Suppressor macrophage (primary cell): ENCODE data around the gene EIF3CL.
"Not testable (repeated sequence)": the region's sequence is repeated elsewhere in the genome, so short reads cannot be mapped to it uniquely, and the experiment has no call there.

Experiments used
- DNase-seq, 4 experiments: peaks; one replicate each; pipeline ENCODE4 v3.0.0-alpha.2; 2020 to 2022
- total RNA-seq, 17 experiments: gene quantifications; one replicate each; lab custom pipeline; 2026; ENCODE audit warnings: mixed read lengths in 6 of 17, inconsistent platforms in 3 of 17; lab: John Stamatoyannopoulos, UW

EIF3CL gene, protein sequence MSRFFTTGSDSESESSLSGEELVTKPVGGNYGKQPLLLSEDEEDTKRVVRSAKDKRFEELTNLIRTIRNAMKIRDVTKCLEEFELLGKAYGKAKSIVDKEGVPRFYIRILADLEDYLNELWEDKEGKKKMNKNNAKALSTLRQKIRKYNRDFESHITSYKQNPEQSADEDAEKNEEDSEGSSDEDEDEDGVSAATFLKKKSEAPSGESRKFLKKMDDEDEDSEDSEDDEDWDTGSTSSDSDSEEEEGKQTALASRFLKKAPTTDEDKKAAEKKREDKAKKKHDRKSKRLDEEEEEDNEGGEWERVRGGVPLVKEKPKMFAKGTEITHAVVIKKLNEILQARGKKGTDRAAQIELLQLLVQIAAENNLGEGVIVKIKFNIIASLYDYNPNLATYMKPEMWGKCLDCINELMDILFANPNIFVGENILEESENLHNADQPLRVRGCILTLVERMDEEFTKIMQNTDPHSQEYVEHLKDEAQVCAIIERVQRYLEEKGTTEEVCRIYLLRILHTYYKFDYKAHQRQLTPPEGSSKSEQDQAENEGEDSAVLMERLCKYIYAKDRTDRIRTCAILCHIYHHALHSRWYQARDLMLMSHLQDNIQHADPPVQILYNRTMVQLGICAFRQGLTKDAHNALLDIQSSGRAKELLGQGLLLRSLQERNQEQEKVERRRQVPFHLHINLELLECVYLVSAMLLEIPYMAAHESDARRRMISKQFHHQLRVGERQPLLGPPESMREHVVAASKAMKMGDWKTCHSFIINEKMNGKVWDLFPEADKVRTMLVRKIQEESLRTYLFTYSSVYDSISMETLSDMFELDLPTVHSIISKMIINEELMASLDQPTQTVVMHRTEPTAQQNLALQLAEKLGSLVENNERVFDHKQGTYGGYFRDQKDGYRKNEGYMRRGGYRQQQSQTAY
- 0.36 to 1.2 (median 0.67) reads per million in 17 experiments for total RNA-seq

DNA sequence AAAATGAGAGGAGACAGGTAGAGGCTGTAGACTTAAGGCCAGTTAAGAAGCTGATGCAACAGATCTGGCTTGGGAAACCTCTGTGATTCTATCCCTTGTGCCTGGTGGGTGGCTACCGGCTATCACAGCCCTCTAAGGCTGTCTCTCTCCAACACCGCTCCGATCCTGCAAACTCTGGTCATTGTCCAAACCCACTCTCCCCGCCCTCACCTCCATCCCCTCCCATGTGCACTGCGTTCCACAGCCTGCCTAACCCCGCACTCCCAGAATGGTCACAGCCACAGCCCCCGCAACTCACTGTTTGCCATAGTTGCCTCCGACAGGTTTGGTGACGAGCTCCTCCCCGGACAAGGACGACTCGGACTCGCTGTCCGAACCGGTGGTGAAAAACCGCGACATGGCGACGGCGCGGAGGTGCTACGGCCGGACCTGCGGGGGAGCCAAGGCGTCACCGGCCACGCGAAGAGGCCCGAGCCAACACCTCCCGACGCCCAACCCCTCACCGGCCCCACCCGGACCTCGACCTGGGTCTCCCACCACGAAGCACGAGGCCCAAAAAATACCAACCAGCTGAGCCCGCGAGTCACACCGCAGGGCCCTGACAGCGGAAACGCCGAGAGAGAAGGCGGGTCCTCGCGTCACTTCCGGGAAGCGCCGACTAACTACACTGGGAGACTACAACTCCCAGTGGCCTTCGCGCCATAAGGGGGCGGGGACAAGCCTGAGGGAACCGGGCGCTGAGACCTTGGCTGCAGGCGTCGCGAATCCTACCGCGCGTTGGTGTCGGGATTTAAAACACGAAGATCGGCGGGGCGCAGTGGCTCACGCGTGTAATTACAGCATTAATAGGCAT, at the start of gene EIF3CL:
Gene EIF3CL, minus strand, starts transcription at position 622 of the 853 bp plus-strand sequence. Its CDS starts 223 bp downstream, at position 399.
- DNase-seq: not testable (repeated sequence)

DNA sequence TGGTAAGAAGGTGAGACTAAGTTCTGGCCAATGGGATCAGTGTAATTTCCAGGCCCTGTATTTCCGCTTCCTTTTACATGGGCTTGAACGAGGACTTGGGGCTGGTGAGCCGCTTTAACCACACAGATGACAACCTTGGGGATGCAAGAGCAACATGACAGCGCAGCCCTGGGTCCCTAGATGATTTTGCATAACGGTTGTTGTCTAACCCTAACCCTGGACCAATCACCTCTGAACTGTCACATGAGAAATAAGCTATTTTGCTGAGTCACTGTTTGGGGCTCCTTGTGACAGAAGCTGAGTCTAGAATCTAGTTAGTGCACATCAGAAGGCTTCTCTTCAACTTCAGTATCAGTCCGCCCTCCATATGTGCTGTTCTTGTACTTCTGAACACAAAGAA, 43.4 kb upstream of the EIF3CL start:
- not testable (repeated sequence) for DNase-seq

DNA sequence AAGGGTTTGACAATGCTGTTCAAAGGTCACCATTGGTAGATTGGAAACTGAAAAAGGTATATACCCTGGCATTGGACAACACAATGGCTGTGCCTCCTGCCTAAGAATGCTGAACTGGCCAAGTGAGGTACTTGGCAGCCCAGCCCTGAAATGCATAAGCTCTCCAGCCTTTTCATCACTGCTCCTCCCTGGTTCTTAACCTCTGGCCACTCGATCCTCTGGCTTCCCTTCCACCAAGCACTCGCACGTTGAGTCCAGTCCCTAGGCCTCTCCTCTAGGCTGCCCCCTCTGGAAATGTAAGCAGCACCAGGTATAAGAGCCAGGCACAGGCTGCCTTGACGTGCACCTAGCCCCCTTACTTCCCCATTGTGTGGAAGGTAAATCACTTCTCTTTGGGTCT, 42.7 kb upstream of the EIF3CL start:
- DNase-seq: not testable (repeated sequence)

DNA sequence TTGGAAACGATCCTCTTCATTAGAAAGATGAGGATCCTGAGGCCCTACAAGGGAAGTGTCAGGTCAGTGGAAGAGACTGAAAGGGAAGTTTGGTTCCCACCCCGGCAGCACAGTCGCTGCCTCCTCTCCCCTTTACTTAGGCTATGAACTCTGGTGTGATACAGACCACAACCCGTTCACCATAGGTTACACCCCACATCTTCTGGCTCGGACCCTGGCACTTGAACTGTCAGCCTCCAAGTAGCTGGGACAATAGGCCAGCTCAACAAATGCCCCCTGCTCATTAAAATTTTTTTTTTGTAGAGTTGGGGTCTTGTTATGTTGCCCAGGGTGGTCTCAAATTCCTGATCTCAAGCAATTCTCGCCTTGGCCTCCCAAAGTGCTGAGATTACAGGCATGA, 40.3 kb upstream of the EIF3CL start:
- not testable (repeated sequence) for DNase-seq

DNA sequence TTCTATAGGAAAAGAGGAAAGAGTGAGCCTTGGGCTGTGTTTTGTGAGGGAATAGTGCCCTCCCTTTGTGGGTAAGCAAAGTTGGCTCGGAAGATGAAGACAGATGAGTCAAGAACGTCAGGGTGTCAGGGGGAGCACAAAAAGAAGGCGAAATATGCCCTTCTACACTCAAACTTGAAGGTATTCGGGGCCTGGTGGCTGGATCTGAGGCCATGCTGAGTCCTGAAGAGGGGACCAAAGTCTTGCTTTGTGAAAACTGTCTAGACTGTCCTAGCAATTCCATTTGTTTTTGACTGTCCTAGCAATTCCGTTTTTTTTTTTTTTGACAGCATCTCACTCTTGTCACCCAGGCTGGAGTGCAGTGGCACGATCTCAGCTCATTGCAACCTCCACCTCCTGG, 35.3 kb upstream of the EIF3CL start:
- DNase-seq: not testable (repeated sequence)

DNA sequence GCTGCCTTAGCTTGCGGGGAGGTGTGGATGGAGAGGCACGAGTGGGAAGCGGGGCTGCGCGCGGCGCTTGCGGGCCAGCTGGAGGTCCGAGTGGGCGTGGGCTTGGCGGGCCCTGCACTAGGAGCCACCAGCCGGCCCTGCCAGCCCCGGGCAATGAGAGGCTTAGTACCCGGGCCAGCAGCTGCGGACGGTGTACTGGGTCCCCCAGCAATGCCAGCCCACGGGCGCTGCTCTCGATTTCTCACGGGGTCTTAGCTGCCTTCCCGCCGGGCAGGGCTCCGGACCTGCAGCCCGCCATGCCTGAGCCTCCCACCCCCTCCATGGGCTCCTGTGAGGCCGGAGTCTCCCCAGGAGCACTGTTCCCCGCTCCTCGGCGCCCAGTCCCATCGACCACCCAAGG, 31.7 kb upstream of the EIF3CL start:
- DNase-seq: peak in 1 of 4 experiments; percentile 0

DNA sequence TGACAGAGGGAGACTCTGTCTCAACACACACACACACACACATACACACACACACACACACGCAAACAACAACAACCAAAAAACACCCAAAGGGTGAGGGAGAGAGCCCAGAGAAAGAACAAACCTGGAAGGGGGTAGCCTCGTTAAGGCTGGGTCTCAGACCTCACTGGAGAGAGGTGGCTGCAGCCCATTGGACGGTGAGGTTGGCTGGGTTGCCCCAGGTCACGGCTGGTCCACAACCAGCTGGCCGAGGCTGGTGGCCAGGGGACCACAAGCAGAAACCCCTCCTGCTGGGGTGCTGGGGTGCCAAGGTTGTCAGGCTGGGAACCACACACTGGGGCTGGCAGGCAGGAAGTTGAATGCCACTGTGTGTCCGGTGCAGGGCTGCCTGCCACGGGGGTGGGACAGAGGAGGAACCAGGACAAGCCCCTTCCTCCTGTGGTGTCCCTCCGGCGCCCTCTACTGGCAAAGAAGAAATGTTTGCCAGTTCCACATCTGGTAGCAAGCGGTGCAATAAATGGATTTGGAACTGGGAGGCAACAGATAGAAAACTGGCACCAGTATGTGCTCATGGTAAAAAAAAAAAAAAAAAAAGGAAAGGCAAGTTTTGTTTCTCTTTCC, 22.5 kb upstream of the EIF3CL start:
- not testable (repeated sequence) for DNase-seq

DNA sequence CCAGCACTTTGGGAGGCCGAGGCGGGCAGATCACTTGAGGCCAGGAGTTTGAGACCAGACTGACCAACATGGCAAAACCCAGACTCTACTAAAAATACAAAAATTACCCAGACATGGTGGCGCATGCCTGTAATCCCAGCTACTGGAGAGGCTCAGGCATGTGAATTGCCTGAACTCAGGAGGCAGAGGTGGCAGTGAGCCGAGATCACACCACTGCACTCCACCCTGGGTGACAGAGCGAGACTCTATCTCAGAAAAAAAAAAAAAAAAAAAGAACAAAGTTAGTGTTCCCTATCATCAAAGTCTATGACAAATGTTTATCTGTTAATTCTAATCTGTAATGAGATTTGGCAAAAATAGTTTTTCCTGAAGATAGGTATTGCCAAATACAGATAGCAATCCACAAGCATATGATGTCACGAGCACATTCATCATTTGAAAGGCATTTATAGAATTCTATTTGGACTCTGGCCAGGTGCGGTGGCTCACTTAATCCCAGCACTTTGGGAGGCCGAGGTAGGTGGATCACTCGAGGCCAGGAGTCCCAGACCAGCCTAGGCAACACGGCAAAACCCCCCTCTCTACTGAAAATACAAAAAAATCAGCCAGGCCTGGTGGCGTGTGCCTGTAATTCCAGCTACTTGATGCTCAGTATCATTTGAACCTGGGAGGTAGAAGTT, 17.6 kb upstream of the EIF3CL start:
- not testable (repeated sequence) for DNase-seq

DNA sequence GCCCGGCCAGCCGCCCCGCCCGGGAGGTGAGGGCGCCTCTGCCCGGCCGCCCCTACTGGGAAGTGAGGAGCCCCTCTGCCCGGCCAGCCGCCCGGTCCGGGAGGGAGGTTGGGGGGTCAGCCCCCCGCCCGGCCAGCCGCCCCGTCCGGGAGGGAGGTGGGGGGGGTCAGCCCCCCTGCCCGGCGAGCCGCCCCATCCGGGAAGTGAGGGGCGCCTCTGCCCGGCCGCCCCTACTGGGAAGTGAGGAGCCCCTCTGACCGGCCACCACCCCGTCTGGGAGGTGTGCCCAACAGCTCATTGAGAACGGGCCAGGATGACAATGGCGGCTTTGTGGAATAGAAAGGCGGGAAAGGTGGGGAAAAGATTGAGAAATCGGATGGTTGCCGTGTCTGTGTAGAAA, 13.4 kb upstream of the EIF3CL start:
- DNase-seq: not testable (repeated sequence)

DNA sequence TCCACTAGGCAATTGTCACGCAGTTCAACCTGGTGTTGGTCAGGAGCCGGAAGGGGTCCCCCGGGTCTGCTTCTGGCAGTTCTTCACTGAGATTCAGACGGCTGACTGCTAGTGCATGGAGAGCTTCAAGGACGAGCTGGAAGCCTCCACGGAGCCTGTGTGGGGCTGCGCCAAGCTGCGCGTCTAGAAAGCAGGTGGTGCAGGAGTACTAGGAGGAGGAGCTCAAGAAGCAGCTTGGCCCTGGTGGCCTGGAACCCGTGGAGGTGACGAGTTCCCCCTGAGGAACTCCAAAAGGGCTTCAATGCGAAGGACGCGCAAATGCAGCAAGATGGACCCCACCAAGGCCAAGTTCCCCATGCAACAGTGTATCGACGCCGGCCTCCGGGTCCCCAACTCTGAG, 10.9 kb upstream of the EIF3CL start:
- DNase-seq: not testable (repeated sequence)

DNA sequence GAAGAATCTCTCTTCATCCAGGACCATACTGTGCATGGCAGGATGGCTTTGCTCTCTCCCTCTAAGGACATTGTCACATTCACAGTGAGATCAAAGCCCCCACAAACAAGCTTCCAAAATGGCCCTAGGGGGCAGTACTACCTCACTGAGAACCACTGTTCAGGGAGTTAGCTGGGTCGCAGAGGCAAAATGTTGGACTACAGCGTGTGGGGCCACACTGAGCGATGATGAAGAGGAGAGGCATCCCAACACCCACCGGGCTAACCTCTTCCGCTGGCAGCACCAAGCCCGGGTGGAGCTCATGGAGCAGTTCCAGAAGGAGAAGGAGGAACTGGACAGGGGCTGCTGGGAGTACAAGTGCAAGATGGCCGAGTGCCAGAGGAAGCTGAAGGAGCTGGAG, 9.9 kb upstream of the EIF3CL start:
- not testable (repeated sequence) for DNase-seq

DNA sequence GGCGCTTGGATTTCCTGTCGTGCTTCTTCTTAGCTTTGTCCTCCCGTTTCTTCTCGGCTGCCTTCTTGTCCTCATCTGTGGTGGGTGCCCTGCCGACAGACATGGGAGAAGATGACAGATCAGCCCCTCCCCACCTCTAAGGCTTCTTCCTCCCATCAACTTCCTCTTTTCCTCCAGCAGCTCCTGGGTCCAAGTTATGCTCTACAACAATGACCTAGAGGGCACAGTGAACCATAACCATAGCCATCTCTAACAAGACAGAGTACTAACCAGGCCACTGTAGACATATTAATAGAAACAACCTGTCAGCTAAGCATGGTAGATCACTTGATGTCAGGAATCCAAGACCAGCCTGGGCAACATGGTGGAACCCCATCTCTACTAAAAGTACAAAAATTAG, 11.6 kb downstream of the EIF3CL start:
- DNase-seq: not testable (repeated sequence)

DNA sequence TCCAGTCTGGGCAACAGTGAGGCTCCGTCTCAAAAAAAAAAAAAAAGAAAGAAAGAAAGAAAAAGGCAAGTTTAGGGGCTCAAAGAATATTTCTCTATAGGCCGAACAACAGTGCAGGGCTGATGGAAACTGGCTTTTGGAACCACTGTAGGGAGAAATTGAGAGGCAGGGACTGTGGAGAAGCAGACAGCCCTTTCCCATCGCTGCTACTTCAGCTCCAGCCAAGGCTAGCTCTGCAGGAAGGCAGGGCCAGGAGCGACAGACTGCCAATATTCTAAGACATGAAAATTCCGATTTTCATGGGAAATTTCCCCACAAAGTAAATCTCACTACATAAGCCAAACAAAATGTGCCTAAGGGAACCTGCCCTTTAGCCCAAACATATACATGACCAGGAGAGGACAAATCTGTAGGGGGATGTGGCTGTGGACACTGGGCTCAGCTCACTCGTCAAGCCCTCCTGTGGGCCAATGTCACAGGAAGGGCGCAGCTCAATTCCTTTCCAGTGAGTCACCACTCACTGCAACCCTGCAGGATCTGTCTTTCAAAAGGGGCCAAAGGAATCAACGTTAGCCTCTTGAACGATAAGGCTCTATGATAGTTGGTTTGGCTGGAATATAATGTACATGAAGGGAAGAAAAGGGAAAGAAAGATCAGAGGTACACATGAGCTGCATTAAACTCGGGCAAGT, 21.3 kb downstream of the EIF3CL start:
- DNase-seq: not testable (repeated sequence)

DNA sequence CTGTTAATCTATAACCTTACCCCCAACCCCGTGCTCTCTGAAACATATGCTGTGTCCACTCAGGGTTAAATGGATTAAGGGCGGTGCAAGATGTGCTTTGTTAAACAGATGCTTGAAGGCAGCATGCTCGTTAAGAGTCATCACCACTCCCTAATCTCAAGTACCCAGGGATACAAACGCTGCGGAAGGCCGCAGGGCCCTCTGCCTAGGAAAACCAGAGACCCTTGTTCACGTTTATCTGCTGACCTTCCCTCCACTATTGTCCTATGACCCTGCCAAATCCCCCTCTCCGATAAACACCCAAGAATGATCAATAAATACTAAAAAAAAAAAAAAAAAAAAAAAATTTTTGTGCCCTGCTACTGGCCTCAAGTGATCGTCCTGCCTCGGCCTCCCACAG, 25.8 kb downstream of the EIF3CL start:
- DNase-seq: not testable (repeated sequence)

DNA sequence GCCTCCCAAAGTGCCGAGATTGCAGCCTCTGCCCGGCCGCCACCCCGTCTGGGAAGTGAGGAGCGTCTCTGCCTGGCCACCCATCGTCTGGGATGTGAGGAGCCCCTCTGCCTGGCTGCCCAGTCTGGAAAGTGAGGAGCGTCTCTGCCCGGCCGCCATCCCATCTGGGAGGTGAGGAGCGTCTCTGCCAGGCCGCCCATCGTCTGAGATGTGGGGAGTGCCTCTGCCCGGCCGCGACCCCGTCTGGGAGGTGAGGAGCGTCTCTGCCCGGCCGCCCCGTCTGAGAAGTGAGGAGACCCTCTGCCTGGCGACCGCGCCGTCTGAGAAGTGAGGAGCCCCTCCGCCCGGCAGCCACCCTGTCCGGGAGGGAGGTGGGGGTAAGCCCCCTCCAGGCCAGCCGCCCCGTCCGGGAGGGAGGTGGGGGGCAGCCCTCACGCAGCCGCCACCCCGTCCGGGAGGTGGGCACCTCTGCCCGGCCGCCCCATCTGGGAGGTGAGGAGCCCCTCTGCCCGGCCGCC, 26.5 kb downstream of the EIF3CL start:
- DNase-seq: not testable (repeated sequence)

DNA sequence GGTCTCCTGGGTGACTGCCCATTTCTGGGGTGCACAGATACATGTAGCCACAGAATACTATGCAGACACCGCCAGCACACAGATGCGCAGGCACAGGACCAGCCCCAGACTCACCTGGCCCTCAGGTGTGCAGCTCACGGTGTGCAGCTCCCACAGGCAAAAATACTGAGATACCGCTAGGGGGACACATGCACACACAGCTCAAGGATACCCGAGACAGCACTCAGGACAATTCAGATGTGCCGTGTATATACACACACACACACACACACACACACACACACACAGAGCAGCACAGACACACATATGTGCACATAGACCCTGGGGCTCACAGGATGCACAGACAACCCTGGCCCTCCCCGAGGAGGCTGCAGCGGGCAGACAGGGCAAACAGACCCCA, 28.5 kb downstream of the EIF3CL start:
- DNase-seq: not testable (repeated sequence)

DNA sequence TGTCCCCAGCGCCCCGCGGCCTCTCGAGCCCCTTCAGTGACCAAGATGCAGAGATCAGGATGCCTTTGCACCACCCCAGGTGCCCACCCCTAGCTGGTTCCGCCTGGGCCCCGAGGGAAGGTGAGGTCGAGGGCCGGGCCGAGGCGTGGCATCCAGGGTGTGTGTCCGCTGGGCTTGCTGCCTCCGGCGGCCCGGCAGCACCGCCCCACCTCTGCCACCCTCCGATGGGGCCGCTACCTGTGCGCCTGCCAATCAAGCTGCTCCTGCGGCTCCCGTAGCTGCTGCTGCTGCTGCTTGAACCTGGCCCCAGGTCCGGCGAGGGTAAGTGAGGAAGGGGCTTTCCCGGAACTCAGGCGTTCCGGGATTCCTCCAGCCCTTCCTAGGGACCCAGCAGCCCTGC, 29.4 kb downstream of the EIF3CL start:
- DNase-seq: not testable (repeated sequence)

DNA sequence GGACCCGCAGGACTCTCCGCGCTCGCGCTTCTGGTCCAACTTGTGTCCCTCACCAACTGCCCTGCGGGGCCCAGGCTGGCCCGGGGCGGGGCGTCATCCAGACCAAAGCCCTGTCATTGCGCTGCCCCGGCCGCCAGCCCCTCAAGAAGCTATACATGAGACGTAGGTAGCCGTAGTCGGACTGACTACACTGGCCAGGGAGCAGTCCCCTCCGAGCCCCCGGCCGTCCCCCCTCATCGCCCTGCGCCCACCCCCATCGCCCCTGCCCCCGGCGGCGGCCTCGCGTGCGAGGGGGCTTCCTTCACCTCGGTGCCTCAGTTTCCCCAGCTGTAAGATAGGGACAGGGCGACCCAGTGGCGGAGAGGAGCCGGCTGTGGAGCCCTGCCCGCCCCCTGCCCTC, 35.7 kb downstream of the EIF3CL start:
- not testable (repeated sequence) for DNase-seq

DNA sequence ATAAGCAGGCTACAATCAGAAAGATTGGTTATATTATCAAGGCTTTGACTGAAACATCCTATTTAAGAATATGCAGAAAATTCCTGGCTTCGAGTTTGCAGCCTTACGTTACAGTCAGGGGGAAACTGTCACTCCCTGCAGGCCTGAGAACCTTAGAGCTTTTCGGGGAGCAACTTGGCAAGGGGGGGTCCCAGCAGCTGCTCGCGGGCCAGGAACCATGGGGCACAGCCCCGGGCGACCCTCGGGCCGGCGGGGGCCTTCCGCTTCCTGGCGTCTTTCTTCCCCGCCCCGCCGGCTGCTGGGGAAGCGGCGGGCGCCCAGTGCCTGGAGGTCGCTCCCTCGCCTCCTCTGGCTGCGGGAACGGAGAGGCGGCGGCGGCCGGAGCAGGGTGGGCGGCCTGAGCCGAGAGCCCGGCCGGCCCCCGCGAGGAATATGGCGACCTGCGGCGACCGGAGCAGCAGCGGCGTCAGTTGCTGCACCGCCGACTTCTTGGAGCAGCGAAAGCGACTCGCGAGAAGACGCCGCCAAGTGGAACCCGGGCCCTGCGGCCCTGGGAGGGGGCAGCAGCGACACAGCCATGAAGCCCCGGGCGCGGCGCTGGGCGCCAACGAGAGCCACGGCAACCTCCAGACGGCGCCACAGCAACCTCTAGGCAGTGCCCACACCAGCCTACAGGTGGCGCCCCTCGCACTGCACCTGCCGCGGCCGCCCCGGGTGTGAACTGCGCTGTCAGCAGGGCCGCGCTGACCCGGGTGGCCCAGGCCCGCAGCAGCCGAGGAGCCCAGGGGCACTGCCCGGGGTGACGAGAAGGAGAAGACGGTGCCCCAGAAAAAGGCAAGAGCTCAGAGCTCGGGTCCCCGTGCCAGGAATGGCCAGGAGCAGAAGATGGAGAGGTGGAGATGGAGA, 39.1 kb downstream of the EIF3CL start:
- not testable (repeated sequence) for DNase-seq
